Kidney (tissue), 14 donors: Measurements from ENCODE around the gene MAP1LC3A. TPM values are rescaled to one million over a fixed set of nuclear protein-coding genes. Genes with fewer than 3 reads are reported as not detected.

ENCODE experiments used
- DNase-seq, 5 donors: peaks; one replicate each; pipeline ENCODE4 v3.0.0-alpha.2; 2013 to 2020
- FAIRE-seq: peaks from 2 replicates; lab custom pipeline; 2012; peaks lifted over from hg19 to GRCh38; lab: Jason Lieb, UNC
- H3K27ac ChIP-seq, 2 donors: one replicate each; pipeline ENCODE4 v1.7.0; 2013; ENCODE audit warnings: low read depth in 2 of 2, low read length in 2 of 2, inconsistent platforms in 1 of 2
- H3K27me3 ChIP-seq: one replicate; pipeline ENCODE4 v1.7.1; 2013; ENCODE audit warnings: low read length, inconsistent platforms; ENCODE audit not compliant: control insufficient read depth, insufficient read depth
- H3K36me3 ChIP-seq, 3 donors: one replicate each; pipeline versions ENCODE4 v1.7.0 to v1.7.1; 2013; ENCODE audit warnings: low read length in 3 of 3, control low read depth in 1 of 3, inconsistent platforms in 1 of 3; ENCODE audit not compliant: insufficient read depth in 3 of 3, control insufficient read depth in 2 of 3
- H3K4me1 ChIP-seq, 3 donors: one replicate each; pipeline versions ENCODE4 v1.7.0 to v1.7.1; 2013; ENCODE audit warnings: low read length in 3 of 3, inconsistent platforms in 1 of 3, low read depth in 1 of 3; ENCODE audit not compliant: control insufficient read depth in 2 of 3, insufficient read depth in 2 of 3
- H3K4me3 ChIP-seq, 3 donors: one replicate each; pipeline versions ENCODE4 v1.7.0 to v1.8.1; 2013; ENCODE audit warnings: low read length in 3 of 3, control low read depth in 1 of 3, inconsistent platforms in 1 of 3
- H3K9ac ChIP-seq, 3 donors: one replicate each; pipeline versions ENCODE4 v1.7.0 to v1.7.1; 2013; ENCODE audit warnings: low read length in 3 of 3, control low read depth in 1 of 3, inconsistent platforms in 1 of 3
- H3K9me3 ChIP-seq, 3 donors: one replicate each; pipeline versions ENCODE4 v1.7.0 to v1.7.1; 2013; ENCODE audit warnings: low read length in 3 of 3, control low read depth in 1 of 3, inconsistent platforms in 1 of 3; ENCODE audit not compliant: control insufficient read depth in 2 of 3, insufficient read depth in 1 of 3
- CTCF ChIP-seq: IDR thresholded peaks from 3 replicates; pipeline ENCODE4 v1.5.1; 2012; ENCODE audit warnings: mild to moderate bottlenecking, moderate library complexity, borderline replicate concordance; ENCODE audit not compliant: insufficient read depth; ENCODE audit errors: extremely low read depth
- intact Hi-C: fragments of 100-400 bp; cut with DNase I; formaldehyde crosslinking; loops from one replicate; pipeline ENCODE4 v1.11.1; 2022
- polyA plus RNA-seq: library from polyadenylated mRNA; stranded (reverse); fragments of 350-450 nt; fragmentation: Illumina TruSeq; extraction: RNeasy Lipid Tissue Mini Kit (QIAGEN cat#74804); gene quantifications from one replicate; pipeline ENCODE4 v1.2.3, GENCODE V29; 2014; ENCODE audit warnings: low read depth, low replicate concordance; ENCODE audit not compliant: insufficient read depth
- total RNA-seq: library from RNA; stranded (reverse); fragmentation: NEBNext Ultra II Directional; extraction: Animal tissue kit (Norgen Biotek cat#: 25700); gene quantifications from one replicate; pipeline ENCODE4 v1.2.1, GENCODE V29; 2021
- donor health status: control.
- donor health status: control.
- donor health status: control.
- donor health status: control.
- donor health status: control.
- donor health status: DM: yes; HTN: yes; CAD: no.
- donor health status: Normal renal cell carcinoma (clear cell type).

Gene MAP1LC3A
- total and polyA plus RNA-seq, 2 donors from 2014 or later: 42.5 to 153 TPM

GRCh38 chr20:34532320-34532719 is 26.2 kb upstream of the MAP1LC3A start:
- DNase-seq (peak in 1 of 5 donors; percentile 14), FAIRE-seq (no peak)
- H3K9me3 ChIP-seq: no peaks in the 10 kb centered on the region
- H3K36me3 ChIP-seq: peaks cover 3 to 60% (median 44%) of the 10 kb centered on the region in 3 donors
- intact Hi-C loops: no loop called here
- no peak for TF ChIP-seq CTCF
- no peak overlapping the region for H3K9ac ChIP-seq
- no peaks in the 10 kb centered on the region for H3K27me3 ChIP-seq
- H3K4me3 ChIP-seq: no peak overlapping the region
- peaks cover 0 to 10% (median 7%) of the 10 kb centered on the region in 3 donors for H3K4me1 ChIP-seq
- H3K27ac ChIP-seq: no peak overlapping the region

GRCh38 chr20:34532756-34533155 is 25.8 kb upstream of the MAP1LC3A start:
- Histone ChIP-seq H3K4me3 (no peak overlapping the region), H3K4me1 (peaks cover 0 to 7% (median 6%) of the 10 kb centered on the region in 3 donors)

GRCh38 chr20:34534391-34535165 is 23.9 kb upstream of the MAP1LC3A start:
- Histone ChIP-seq H3K4me1 (peaks cover 0 to 3% (median 0%) of the 10 kb centered on the region in 3 donors), H3K36me3 (peaks cover 3 to 51% (median 37%) of the 10 kb centered on the region in 3 donors), H3K9me3 (no peaks in the 10 kb centered on the region), H3K4me3 (no peak overlapping the region), H3K27ac (no peak overlapping the region), H3K27me3 (no peaks in the 10 kb centered on the region), H3K9ac (no peak overlapping the region)
- no peak for TF ChIP-seq CTCF
- no peak for DNase-seq
- intact Hi-C loops: no loop called here
- no peak for FAIRE-seq

More at GRCh38 chr20:34532756-34533155, 25.8 kb upstream of the MAP1LC3A start:
- no peak for FAIRE-seq
- H3K36me3 ChIP-seq: peaks cover 3 to 56% (median 40%) of the 10 kb centered on the region in 3 donors
- H3K9ac ChIP-seq: no peak overlapping the region
- H3K27ac ChIP-seq: no peak overlapping the region
- H3K27me3 ChIP-seq: no peaks in the 10 kb centered on the region
- H3K9me3 ChIP-seq: no peaks in the 10 kb centered on the region
- no peak for TF ChIP-seq CTCF
- no peak for DNase-seq
- intact Hi-C loops: no loop called here
